ENCODE data around the gene HDLBP.

Gene HDLBP

GRCh38 chr2:241230435-241230834 lies 85.0 kb downstream of the HDLBP start:
- Histone ChIP-seq H3K27ac (ENCODE audit: low read length) (no peak overlapping the region), H3K9ac (ENCODE audit: low read depth, low read length) (no peak overlapping the region), H3K36me3 (ENCODE audit: insufficient read depth, low read depth, low read length) (peaks cover 88% of the 10 kb centered on the region), H3K9me3 (ENCODE audit: insufficient read depth, low read depth, low read length) (no peaks in the 10 kb centered on the region), H3K27me3 (ENCODE audit: insufficient read depth, low read length) (no peaks in the 10 kb centered on the region), H3K4me1 (ENCODE audit: insufficient read depth, low read length) (no peaks in the 10 kb centered on the region), H3K4me3 (ENCODE audit: low read length) (no peak overlapping the region)

- Histone ChIP-seq H3K9me3 (ENCODE audit: insufficient read depth, low read depth, low read length) (no peaks in the 10 kb centered on the region), H3K36me3 (ENCODE audit: insufficient read depth, low read depth, low read length) (peaks cover 86% of the 10 kb centered on the region)
Measured at GRCh38 chr2:241229563-241230401, 85.7 kb downstream of the HDLBP start.

GRCh38 chr2:241228860-241229516 lies 86.5 kb downstream of the HDLBP start:
- Histone ChIP-seq H3K9me3 (ENCODE audit: insufficient read depth, low read depth, low read length) (no peaks in the 10 kb centered on the region), H3K27ac (ENCODE audit: low read length) (no peak overlapping the region), H3K27me3 (ENCODE audit: insufficient read depth, low read length) (no peaks in the 10 kb centered on the region), H3K9ac (ENCODE audit: low read depth, low read length) (no peak overlapping the region), H3K4me3 (ENCODE audit: low read length) (no peak overlapping the region), H3K4me1 (ENCODE audit: insufficient read depth, low read length) (no peaks in the 10 kb centered on the region), H3K36me3 (ENCODE audit: insufficient read depth, low read depth, low read length) (peaks cover 81% of the 10 kb centered on the region)

More at GRCh38 chr2:241229563-241230401, 85.7 kb downstream of the HDLBP start:
- no peaks in the 10 kb centered on the region for H3K27me3 ChIP-seq (ENCODE audit: insufficient read depth, low read length)
- no peak overlapping the region for H3K9ac ChIP-seq (ENCODE audit: low read depth, low read length)
- H3K27ac ChIP-seq (ENCODE audit: low read length) = no peak overlapping the region
- no peaks in the 10 kb centered on the region for H3K4me1 ChIP-seq (ENCODE audit: insufficient read depth, low read length)
- H3K4me3 ChIP-seq (ENCODE audit: low read length) = no peak overlapping the region

GRCh38 chr2:241228081-241228859 lies 87.2 kb downstream of the HDLBP start:
- Histone ChIP-seq H3K4me1 (ENCODE audit: insufficient read depth, low read length) (no peaks in the 10 kb centered on the region), H3K9me3 (ENCODE audit: insufficient read depth, low read depth, low read length) (no peaks in the 10 kb centered on the region), H3K27ac (ENCODE audit: low read length) (no peak overlapping the region), H3K4me3 (ENCODE audit: low read length) (no peak overlapping the region), H3K27me3 (ENCODE audit: insufficient read depth, low read length) (no peaks in the 10 kb centered on the region), H3K9ac (ENCODE audit: low read depth, low read length) (no peak overlapping the region), H3K36me3 (ENCODE audit: insufficient read depth, low read depth, low read length) (peaks cover 73% of the 10 kb centered on the region)

- Histone ChIP-seq H3K9ac (ENCODE audit: low read depth, low read length) (no peak overlapping the region), H3K4me3 (ENCODE audit: low read length) (no peak overlapping the region), H3K27ac (ENCODE audit: low read length) (no peak overlapping the region), H3K27me3 (ENCODE audit: insufficient read depth, low read length) (no peaks in the 10 kb centered on the region), H3K4me1 (ENCODE audit: insufficient read depth, low read length) (no peaks in the 10 kb centered on the region), H3K9me3 (ENCODE audit: insufficient read depth, low read depth, low read length) (no peaks in the 10 kb centered on the region), H3K36me3 (ENCODE audit: insufficient read depth, low read depth, low read length) (peaks cover 67% of the 10 kb centered on the region)
Measured at GRCh38 chr2:241227594-241227993, 87.9 kb downstream of the HDLBP start.

- Histone ChIP-seq H3K27ac (ENCODE audit: low read length) (no peak overlapping the region), H3K36me3 (ENCODE audit: insufficient read depth, low read depth, low read length) (peaks cover 63% of the 10 kb centered on the region), H3K9ac (ENCODE audit: low read depth, low read length) (no peak overlapping the region), H3K9me3 (ENCODE audit: insufficient read depth, low read depth, low read length) (no peaks in the 10 kb centered on the region), H3K4me3 (ENCODE audit: low read length) (no peak overlapping the region), H3K4me1 (ENCODE audit: insufficient read depth, low read length) (no peaks in the 10 kb centered on the region), H3K27me3 (ENCODE audit: insufficient read depth, low read length) (no peaks in the 10 kb centered on the region)
Measured at GRCh38 chr2:241226723-241227572, 88.5 kb downstream of the HDLBP start.

GRCh38 chr2:241225983-241226382 lies 89.5 kb downstream of the HDLBP start:
- Histone ChIP-seq H3K27ac (ENCODE audit: low read length) (no peak overlapping the region), H3K36me3 (ENCODE audit: insufficient read depth, low read depth, low read length) (peaks cover 55% of the 10 kb centered on the region), H3K9ac (ENCODE audit: low read depth, low read length) (no peak overlapping the region), H3K9me3 (ENCODE audit: insufficient read depth, low read depth, low read length) (no peaks in the 10 kb centered on the region), H3K4me3 (ENCODE audit: low read length) (no peak overlapping the region), H3K4me1 (ENCODE audit: insufficient read depth, low read length) (no peaks in the 10 kb centered on the region), H3K27me3 (ENCODE audit: insufficient read depth, low read length) (no peaks in the 10 kb centered on the region)

GRCh38 chr2:241225545-241225944 lies 89.9 kb downstream of the HDLBP start:
- Histone ChIP-seq H3K27me3 (ENCODE audit: insufficient read depth, low read length) (no peaks in the 10 kb centered on the region), H3K4me1 (ENCODE audit: insufficient read depth, low read length) (no peaks in the 10 kb centered on the region), H3K4me3 (ENCODE audit: low read length) (no peak overlapping the region), H3K27ac (ENCODE audit: low read length) (no peak overlapping the region), H3K36me3 (ENCODE audit: insufficient read depth, low read depth, low read length) (peaks cover 50% of the 10 kb centered on the region), H3K9me3 (ENCODE audit: insufficient read depth, low read depth, low read length) (no peaks in the 10 kb centered on the region), H3K9ac (ENCODE audit: low read depth, low read length) (no peak overlapping the region)

GRCh38 chr2:241224851-241225438 lies 90.5 kb downstream of the HDLBP start:
- Histone ChIP-seq H3K9ac (ENCODE audit: low read depth, low read length) (no peak overlapping the region), H3K36me3 (ENCODE audit: insufficient read depth, low read depth, low read length) (peaks cover 44% of the 10 kb centered on the region), H3K4me3 (ENCODE audit: low read length) (no peak overlapping the region), H3K4me1 (ENCODE audit: insufficient read depth, low read length) (no peaks in the 10 kb centered on the region), H3K27me3 (ENCODE audit: insufficient read depth, low read length) (no peaks in the 10 kb centered on the region), H3K27ac (ENCODE audit: low read length) (no peak overlapping the region), H3K9me3 (ENCODE audit: insufficient read depth, low read depth, low read length) (no peaks in the 10 kb centered on the region)

GRCh38 chr2:241224018-241224850 lies 91.2 kb downstream of the HDLBP start:
- Histone ChIP-seq H3K4me1 (ENCODE audit: insufficient read depth, low read length) (no peaks in the 10 kb centered on the region; the same call in 1 of the 2 replicates), H3K27me3 (ENCODE audit: insufficient read depth, low read length) (no peaks in the 10 kb centered on the region), H3K4me3 (ENCODE audit: low read length) (no peak overlapping the region), H3K9me3 (ENCODE audit: insufficient read depth, low read depth, low read length) (no peaks in the 10 kb centered on the region), H3K36me3 (ENCODE audit: insufficient read depth, low read depth, low read length) (peaks cover 38% of the 10 kb centered on the region), H3K9ac (ENCODE audit: low read depth, low read length) (no peak overlapping the region), H3K27ac (ENCODE audit: low read length) (no peak overlapping the region)

Data from iPS-20b (cell line).